Measurements from ENCODE around the gene LMAN1L. TPM values are rescaled to one million over a fixed set of nuclear protein-coding genes. Genes with fewer than 3 reads are reported as not detected.

Gene LMAN1L
- total and polyA plus RNA-seq, 2 experiments from 2014 or later, result not detected

DNA sequence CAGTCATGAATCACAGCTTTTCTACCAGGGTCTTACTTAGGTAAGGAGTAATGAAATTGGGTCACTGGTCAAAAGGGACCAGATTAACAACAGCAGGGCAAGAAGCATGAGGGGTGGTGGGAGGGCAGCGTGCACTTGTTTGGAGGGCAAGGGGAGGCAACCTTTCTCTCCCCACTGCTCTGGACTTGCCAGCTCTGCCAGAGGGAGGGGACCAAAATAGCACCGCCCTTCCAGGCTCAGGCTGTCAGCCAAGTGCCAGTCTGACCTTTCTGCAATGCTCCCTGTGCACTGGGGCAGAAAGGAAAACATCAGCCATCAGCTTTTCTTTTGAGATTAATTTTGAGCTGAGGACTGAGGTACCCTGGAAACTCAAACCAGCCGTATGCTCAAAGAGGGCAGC, 34.8 kb downstream of the LMAN1L start:
- H3K9me2 ChIP-seq (replicated peaks; ENCODE audit: insufficient read depth), result no peaks in the 10 kb centered on the region
- H2AFZ ChIP-seq, result no peak overlapping the region
- no peak for TF ChIP-seq EZH2 (IDR thresholded peaks at IDR 0.05; ENCODE audit: borderline replicate concordance)
- no peak for TF ChIP-seq EZH2phosphoT487 (IDR thresholded peaks at IDR 0.05; ENCODE audit: low read depth, severe bottlenecking, unreplicated experiment)
- no peak for TF ChIP-seq CTCF (IDR thresholded peaks at IDR 0.05; ENCODE audit: poor library complexity)
- H3K4me1 ChIP-seq (ENCODE audit: insufficient read depth), result peaks cover 10% of the 10 kb centered on the region
- no peak for DNase-seq (ENCODE audit: low spot score)
- H3K79me2 ChIP-seq, result no peaks in the 10 kb centered on the region
- whole genome bisulfite sequencing (ENCODE audit: low lambda C conversion rate, missing lambda C conversion rate), result 94% methylated on average over 3 of the region's 3 CpGs
- no peaks in the 10 kb centered on the region for H4K20me1 ChIP-seq (ENCODE audit: insufficient read depth, poor library complexity, severe bottlenecking)
- no peaks in the 10 kb centered on the region for H3K36me3 ChIP-seq (replicated peaks; ENCODE audit: insufficient read depth, low read depth)
- no peaks in the 10 kb centered on the region for H3K27me3 ChIP-seq
- no peaks in the 10 kb centered on the region for H3K9me3 ChIP-seq (ENCODE audit: low read depth)
- H3K4me2 ChIP-seq, result no peak overlapping the region
- no peak overlapping the region for H3K27ac ChIP-seq
- H3K4me3 ChIP-seq, result no peak overlapping the region

DNA sequence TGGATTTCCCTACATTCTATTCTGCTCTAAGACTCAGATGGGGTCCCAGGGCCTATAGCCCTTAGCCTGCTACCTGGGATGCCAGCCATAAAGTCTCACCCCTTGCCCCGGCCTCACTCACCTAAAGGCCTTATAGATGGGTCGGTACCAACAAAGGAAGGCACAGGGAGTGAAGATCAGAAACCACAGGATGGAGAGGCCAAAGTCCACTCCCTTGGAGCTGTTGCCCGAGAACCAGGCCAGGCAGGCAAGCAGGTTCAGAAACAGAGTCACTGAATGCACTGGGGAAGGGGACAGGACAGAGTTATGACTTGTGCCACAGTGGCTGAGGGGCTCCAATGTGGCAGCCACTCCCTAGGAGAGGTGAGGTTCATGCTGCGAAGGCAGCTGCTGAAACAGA, 37.8 kb downstream of the LMAN1L start:
- H3K4me3 ChIP-seq, result no peak overlapping the region
- H3K27me3 ChIP-seq, result no peaks in the 10 kb centered on the region
- H3K27ac ChIP-seq, result no peak overlapping the region
- H3K9me2 ChIP-seq (replicated peaks; ENCODE audit: insufficient read depth), result no peaks in the 10 kb centered on the region
- H3K36me3 ChIP-seq (replicated peaks; ENCODE audit: insufficient read depth, low read depth), result no peaks in the 10 kb centered on the region
- WGBS (ENCODE audit: low lambda C conversion rate, missing lambda C conversion rate), result 75% methylated on average over 4 of the region's 4 CpGs
- TF ChIP-seq EZH2 (IDR thresholded peaks at IDR 0.05; ENCODE audit: borderline replicate concordance), result no peak
- no peak for TF ChIP-seq CTCF (IDR thresholded peaks at IDR 0.05; ENCODE audit: poor library complexity)
- no peak for TF ChIP-seq EZH2phosphoT487 (IDR thresholded peaks at IDR 0.05; ENCODE audit: low read depth, severe bottlenecking, unreplicated experiment)
- no peak overlapping the region for H2AFZ ChIP-seq
- no peak overlapping the region for H3K4me2 ChIP-seq
- no peaks in the 10 kb centered on the region for H3K4me1 ChIP-seq (ENCODE audit: insufficient read depth)
- peaks cover 12% of the 10 kb centered on the region for H3K79me2 ChIP-seq
- no peaks in the 10 kb centered on the region for H4K20me1 ChIP-seq (ENCODE audit: insufficient read depth, poor library complexity, severe bottlenecking)
- DNase-seq (ENCODE audit: low spot score), result no peak
- no peaks in the 10 kb centered on the region for H3K9me3 ChIP-seq (ENCODE audit: low read depth)

DNA sequence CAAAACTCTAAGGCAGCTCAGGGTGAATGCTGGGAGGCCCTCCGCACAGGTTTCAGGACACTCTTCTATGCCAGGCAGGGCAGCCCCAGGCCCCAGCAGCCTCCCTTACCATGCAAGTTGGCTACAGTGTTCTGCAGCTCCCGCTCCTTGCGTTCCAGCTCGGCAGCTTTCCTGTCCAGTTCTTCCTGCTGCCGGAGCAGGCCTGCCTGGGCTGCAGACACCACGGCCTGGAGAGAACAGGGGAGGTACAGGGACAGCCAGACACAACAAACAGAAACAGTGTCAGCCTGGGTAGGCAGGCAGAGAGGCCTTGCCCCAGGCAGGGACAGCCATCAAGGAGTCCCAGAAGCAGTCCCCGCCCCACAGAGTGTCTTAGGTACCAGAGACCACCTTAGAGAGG, 39.3 kb downstream of the LMAN1L start:
- H3K4me1 ChIP-seq (ENCODE audit: insufficient read depth), result peaks cover 2% of the 10 kb centered on the region
- peaks cover 5% of the 10 kb centered on the region for H4K20me1 ChIP-seq (ENCODE audit: insufficient read depth, poor library complexity, severe bottlenecking)
- H3K27me3 ChIP-seq, result no peaks in the 10 kb centered on the region
- H3K36me3 ChIP-seq (replicated peaks; ENCODE audit: insufficient read depth, low read depth), result no peaks in the 10 kb centered on the region
- TF ChIP-seq EZH2phosphoT487 (IDR thresholded peaks at IDR 0.05; ENCODE audit: low read depth, severe bottlenecking, unreplicated experiment) (no peak), EZH2 (IDR thresholded peaks at IDR 0.05; ENCODE audit: borderline replicate concordance) (no peak), CTCF (IDR thresholded peaks at IDR 0.05; ENCODE audit: poor library complexity) (no peak)
- 86% methylated on average over 7 of the region's 7 CpGs for WGBS (ENCODE audit: low lambda C conversion rate, missing lambda C conversion rate)
- no peak overlapping the region for H2AFZ ChIP-seq
- H3K4me2 ChIP-seq, result no peak overlapping the region
- no peak for DNase-seq (ENCODE audit: low spot score)
- H3K9me3 ChIP-seq (ENCODE audit: low read depth), result no peaks in the 10 kb centered on the region
- no peak overlapping the region for H3K27ac ChIP-seq
- H3K9me2 ChIP-seq (replicated peaks; ENCODE audit: insufficient read depth), result no peaks in the 10 kb centered on the region
- peaks cover 23% of the 10 kb centered on the region for H3K79me2 ChIP-seq
- no peak overlapping the region for H3K4me3 ChIP-seq
